Stimulated activated CD4-positive, alpha-beta T cell treated with anti-CD3 and anti-CD28 coated beads, Interleukin-12 subunit alpha, Interleukin-12 subunit beta, amount 100 ng/mL, for 24 hours (primary cell): ENCODE data around the gene DHRS1.

ENCODE experiments used
- DNase-seq, 2 experiments: peaks; one replicate each; pipeline ENCODE4 v3.0.0-alpha.2; 2020; ENCODE audit warnings: low read depth in 2 of 2

DHRS1 gene

GRCh38 chr14:24282736-24283135 is 16.8 kb downstream of the DHRS1 start:
- DNase-seq = no peak

- no peak for DNase-seq
Measured at GRCh38 chr14:24281636-24282035, 17.9 kb downstream of the DHRS1 start.

- DNase-seq = no peak
Measured at GRCh38 chr14:24280797-24281460, 18.7 kb downstream of the DHRS1 start.

- peak; percentile 38 to 42 for DNase-seq
Measured at GRCh38 chr14:24279301-24280186, 20.0 kb downstream of the DHRS1 start.

- DNase-seq = no peak
Measured at GRCh38 chr14:24278424-24278823, 21.2 kb downstream of the DHRS1 start.

- peak in 1 of 2 experiments; percentile 20 for DNase-seq
Measured at GRCh38 chr14:24277606-24278321, 21.8 kb downstream of the DHRS1 start.

GRCh38 chr14:24277071-24277470 is 22.5 kb downstream of the DHRS1 start:
- DNase-seq = no peak

- peak; percentile 9 to 32 for DNase-seq
Measured at GRCh38 chr14:24274101-24274543, 25.5 kb downstream of the DHRS1 start.

GRCh38 chr14:24273422-24273998 is 26.1 kb downstream of the DHRS1 start:
- DNase-seq = no peak

- DNase-seq = no peak
Measured at GRCh38 chr14:24272467-24272866, 27.1 kb downstream of the DHRS1 start.

- DNase-seq = no peak
Measured at GRCh38 chr14:24271834-24272263, 27.7 kb downstream of the DHRS1 start.

- peak; percentile 75 to 76 for DNase-seq
Measured at GRCh38 chr14:24271134-24271833, 28.3 kb downstream of the DHRS1 start, which contains the start of gene RABGGTA. Gene RABGGTA, minus strand, starts transcription at chr14:24271597. Its CDS starts 482 bp downstream, at chr14:24271115.

GRCh38 chr14:24270537-24271133 is 28.9 kb downstream of the DHRS1 start:
- DNase-seq = no peak

GRCh38 chr14:24269910-24270536 is 29.6 kb downstream of the DHRS1 start:
- DNase-seq = no peak

- no peak for DNase-seq
Measured at GRCh38 chr14:24269368-24269767, 30.2 kb downstream of the DHRS1 start.

GRCh38 chr14:24268225-24268624 is 31.4 kb downstream of the DHRS1 start:
- no peak for DNase-seq

- no peak for DNase-seq
Measured at GRCh38 chr14:24267516-24267915, 32.1 kb downstream of the DHRS1 start.

- DNase-seq = no peak
Measured at GRCh38 chr14:24266344-24267244, 33.0 kb downstream of the DHRS1 start.

GRCh38 chr14:24264298-24264697 is 35.3 kb downstream of the DHRS1 start:
- DNase-seq = no peak
